Measurements from ENCODE around the gene COQ8A.

GRCh38 chr1:226939438-226940028 lies 561 bp upstream of the COQ8A start:
- TF ChIP-seq CTCF (IDR thresholded peaks at IDR 0.05) (no peak), POLR2A (IDR thresholded peaks at IDR 0.05) (peak; percentile 88)

All from prostate gland (tissue), 2 donors.